PFSK-1 (cell line): Measurements from ENCODE around the gene DLGAP1.

Experiments used
- FOXP2 ChIP-seq: optimal IDR thresholded peaks from 2 replicates; pipeline ENCODE3; 2011; ENCODE audit warnings: borderline replicate concordance, control low read depth, inconsistent platforms; ENCODE audit not compliant: insufficient read depth; ENCODE audit errors: extremely low read length, extremely low read depth
- POLR2AphosphoS5 ChIP-seq: IDR thresholded peaks from 2 replicates; pipeline ENCODE4 v1.6.1; 2012; ENCODE audit warnings: low read depth, mild to moderate bottlenecking, control low read depth, low read length, moderate library complexity
- REST ChIP-seq, 2 experiments: IDR thresholded peaks; 2 replicates each; pipeline versions ENCODE4 v1.6.1 to v1.8.0; 2011 to 2012; ENCODE audit warnings: low read depth in 2 of 2, low read length in 2 of 2, control low read depth in 1 of 2, inconsistent platforms in 1 of 2, mild to moderate bottlenecking in 1 of 2, moderate library complexity in 1 of 2; ENCODE audit not compliant: insufficient read depth in 1 of 2
- SIN3A ChIP-seq: IDR thresholded peaks from 2 replicates; pipeline ENCODE4 v1.6.1; 2012; ENCODE audit warnings: mild to moderate bottlenecking, low read length, moderate library complexity, borderline replicate concordance; ENCODE audit not compliant: insufficient read depth
- TAF1 ChIP-seq: IDR thresholded peaks from 2 replicates; pipeline ENCODE4 v1.6.1; 2012; ENCODE audit warnings: low read length, control low read depth, borderline replicate concordance; ENCODE audit not compliant: insufficient read depth

GRCh38 chr18:3608488-3608887 is 846.6 kb downstream of the DLGAP1 start:
- TF ChIP-seq POLR2AphosphoS5 (no peak), REST (IDR thresholded peaks at IDR 0.05; ENCODE audit: insufficient read depth in 1 of 2, low read depth in 2 of 2, low read length in 2 of 2) (no peak), TAF1 (no peak), SIN3A (no peak), FOXP2 (no peak)
